IMR-90 (cell line): ENCODE results near the gene UBL7. TPM values are rescaled to one million over a fixed set of nuclear protein-coding genes. Genes with fewer than 3 reads are reported as not detected.

Experiments used
- ATAC-seq: fragments of 200-7000 bp; cut with Tn5 transposase; 2 replicates; pipeline ENCODE4 v1.9.1; 2020; ENCODE audit warnings: low read depth, mild to moderate bottlenecking, moderate library complexity
- BruUV-seq: library from RNA; stranded (reverse); fragments of 400-500 nt; replicated peaks from 2 replicates; lab custom pipeline; 2021; lab: Mats Ljungman, UMichigan
- CTCF ChIA-PET: fragments of 300-600 bp; formaldehyde crosslinking; extraction: SDS; loops from one replicate; lab custom pipeline; 2021; ENCODE audit warnings: antibody characterized with exemption; lab: Yijun Ruan, JAX
- POLR2A ChIA-PET: fragments of 300-600 bp; sonication (Branson Sonifier 250); formaldehyde crosslinking; loops from one replicate; lab custom pipeline; 2022; ENCODE audit warnings: antibody characterized with exemption; ENCODE audit not compliant: unreplicated experiment; lab: Charles Lee
- DNase-seq: peaks from one replicate; pipeline ENCODE4 v3.0.0; 2013
- H2AFZ ChIP-seq: replicated peaks from 2 replicates; pipeline ENCODE3; 2013; ENCODE audit warnings: low read length, mild to moderate bottlenecking; ENCODE audit not compliant: poor library complexity
- H2AK5ac ChIP-seq: 2 replicates; pipeline ENCODE4 v1.6.1; 2013; ENCODE audit warnings: low read depth, low read length, inconsistent platforms
- H2AK9ac ChIP-seq: replicated peaks from 2 replicates; pipeline ENCODE3; 2013; ENCODE audit warnings: mild to moderate bottlenecking, low read depth, low read length, moderate library complexity; ENCODE audit not compliant: poor library complexity
- H2BK120ac ChIP-seq: 2 replicates; pipeline ENCODE4 v1.6.1; 2013; ENCODE audit warnings: low read depth, low read length, inconsistent platforms
- H2BK15ac ChIP-seq: 3 replicates; pipeline ENCODE4 v1.6.1; 2013; ENCODE audit warnings: low read depth, low read length, inconsistent platforms
- H2BK20ac ChIP-seq: 2 replicates; pipeline ENCODE4 v1.6.1; 2013; ENCODE audit warnings: low read depth, mild to moderate bottlenecking, inconsistent platforms, low read length, moderate library complexity
- H2BK5ac ChIP-seq: 2 replicates; pipeline ENCODE4 v1.6.1; 2013; ENCODE audit warnings: mild to moderate bottlenecking, low read depth, low read length, inconsistent platforms; ENCODE audit not compliant: poor library complexity, severe bottlenecking
- H3K14ac ChIP-seq: replicated peaks from 2 replicates; pipeline ENCODE4 v1.6.1; 2013; ENCODE audit warnings: low read depth, low read length, inconsistent platforms
- H3K18ac ChIP-seq: 2 replicates; pipeline ENCODE4 v1.6.1; 2013; ENCODE audit warnings: low read depth, low read length, control low read depth
- H3K23ac ChIP-seq: 2 replicates; pipeline ENCODE4 v1.6.1; 2013; ENCODE audit warnings: low read depth, low read length, inconsistent platforms
- H3K27ac ChIP-seq: 2 replicates; pipeline ENCODE4 v1.5.1; 2013; ENCODE audit warnings: mild to moderate bottlenecking, control low read depth, low read length; ENCODE audit not compliant: insufficient read depth
- H3K27me3 ChIP-seq: 2 replicates; pipeline ENCODE4 v1.6.1; 2013; ENCODE audit warnings: low read length; ENCODE audit not compliant: control insufficient read depth, insufficient read depth
- H3K36me3 ChIP-seq: 2 replicates; pipeline ENCODE4 v1.6.1; 2013; ENCODE audit warnings: low read length, mixed read lengths; ENCODE audit not compliant: control insufficient read depth, insufficient read depth
- H3K4ac ChIP-seq: 2 replicates; pipeline ENCODE4 v1.6.1; 2013; ENCODE audit warnings: low read depth, low read length, inconsistent platforms
- H3K4me1 ChIP-seq: 2 replicates; pipeline ENCODE4 v1.6.1; 2013; ENCODE audit warnings: low read length, mixed read lengths; ENCODE audit not compliant: control insufficient read depth, insufficient read depth
- H3K4me2 ChIP-seq: 2 replicates; pipeline ENCODE4 v1.6.1; 2013; ENCODE audit warnings: low read depth, mild to moderate bottlenecking, control low read depth, low read length, moderate library complexity
- H3K4me3 ChIP-seq: 2 replicates; pipeline ENCODE4 v1.5.1; 2013; ENCODE audit warnings: low read depth, mild to moderate bottlenecking, control low read depth, low read length, moderate library complexity; ENCODE audit not compliant: insufficient read depth
- H3K56ac ChIP-seq: 2 replicates; pipeline ENCODE4 v1.6.1; 2013; ENCODE audit warnings: low read length, inconsistent platforms; ENCODE audit not compliant: insufficient read depth; ENCODE audit errors: extremely low read depth
- H3K79me1 ChIP-seq, 2 experiments: 2 replicates each; pipeline ENCODE4 v1.6.1; 2013; ENCODE audit warnings: low read length in 2 of 2, inconsistent platforms in 1 of 2, low read depth in 1 of 2
- H3K9ac ChIP-seq: 2 replicates; pipeline ENCODE4 v1.6.1; 2013; ENCODE audit warnings: low read depth, low read length, control low read depth
- H3K9me1 ChIP-seq: 2 replicates; pipeline ENCODE4 v1.6.1; 2013; ENCODE audit warnings: low read length, inconsistent platforms; ENCODE audit not compliant: insufficient read depth
- H3K9me3 ChIP-seq: 2 replicates; pipeline ENCODE4 v1.6.1; 2013; ENCODE audit warnings: low read length; ENCODE audit not compliant: control insufficient read depth, insufficient read depth
- H4K20me1 ChIP-seq: 2 replicates; pipeline ENCODE4 v1.6.1; 2013; ENCODE audit warnings: low read length, inconsistent platforms; ENCODE audit not compliant: insufficient read depth
- H4K5ac ChIP-seq: 2 replicates; pipeline ENCODE4 v1.6.1; 2013; ENCODE audit warnings: mild to moderate bottlenecking, low read depth, low read length, control low read depth
- H4K8ac ChIP-seq, 2 experiments: 2 replicates each; pipeline ENCODE4 v1.6.1; 2013; ENCODE audit warnings: low read depth in 2 of 2, low read length in 2 of 2, control low read depth in 1 of 2, inconsistent platforms in 1 of 2
- H4K91ac ChIP-seq: 2 replicates; pipeline ENCODE4 v1.6.1; 2013; ENCODE audit warnings: low read depth, low read length, inconsistent platforms; ENCODE audit not compliant: insufficient read depth
- CEBPB ChIP-seq: IDR thresholded peaks from 2 replicates; pipeline ENCODE4 v1.6.1; 2012; ENCODE audit warnings: low read depth, low read length, improper control_type of control experiment
- MXI1 ChIP-seq: IDR thresholded peaks from 2 replicates; pipeline ENCODE4 v1.6.1; 2012; ENCODE audit warnings: low read depth, mild to moderate bottlenecking, low read length, moderate library complexity, borderline replicate concordance
- POLR2A ChIP-seq: IDR thresholded peaks from 2 replicates; pipeline ENCODE4 v1.6.1; 2012; ENCODE audit warnings: mild to moderate bottlenecking, low read depth, low read length
- RCOR1 ChIP-seq: IDR thresholded peaks from 2 replicates; pipeline ENCODE4 v1.6.1; 2012; ENCODE audit warnings: mild to moderate bottlenecking, low read length, improper control_type of control experiment; ENCODE audit not compliant: insufficient replicate concordance
- RFX5 ChIP-seq: IDR thresholded peaks from 2 replicates; pipeline ENCODE4 v1.8.0; 2012; ENCODE audit warnings: low read depth, mild to moderate bottlenecking, low read length, moderate library complexity
- WGBS, 2 experiments: methylation state at CpG; one replicate each; pipeline versions ENCODE4 v1.1.5 to v1.1.7; 2013; ENCODE audit warnings: missing lambda C conversion rate in 2 of 2; ENCODE audit not compliant: insufficient read length in 1 of 2; ENCODE audit errors: extremely low coverage in 2 of 2; 5-methylcytosine and 5-hydroxymethylcytosine counted together
- dilution Hi-C: fragments of 300-500 bp; cut with HindIII; formaldehyde crosslinking; loops from one replicate; pipeline ENCODE4 v1.14.3; 2018; ENCODE audit warnings: low sequenced_read_pairs; ENCODE audit not compliant: unreplicated experiment
- in situ Hi-C: fragments of 300-500 bp; cut with MboI; formaldehyde crosslinking; loops from 3 replicates; pipeline ENCODE4 v1.14.3; 2019; ENCODE audit warnings: low sequenced_read_pairs, inconsistent platforms, mixed read lengths
- intact Hi-C: fragments of 100-400 bp; cut with micrococcal nuclease; formaldehyde crosslinking; loops from 2 replicates; pipeline ENCODE4 v1.10.0; 2022
- polyA plus RNA-seq, 3 experiments: library from polyadenylated mRNA; depleted of rRNA; stranded (reverse); fragments of >200 nt; gene quantifications; 2 replicates each; pipeline ENCODE4 v1.2.3, GENCODE V29; 2012; ENCODE audit warnings: low replicate concordance in 1 of 3
- total RNA-seq: library from RNA; depleted of rRNA; stranded (reverse); fragments of >200 nt; gene quantifications from 2 replicates; pipeline ENCODE4 v1.2.3, GENCODE V29; 2012
- TF ChIP-seq, protein P1 (sequence below): fragments of 150-350 bp; IDR thresholded peaks from 2 replicates; pipeline ENCODE4 v1.6.1; 2017; ENCODE audit warnings: mild to moderate bottlenecking, antibody characterized with exemption, low read length, low read depth

UBL7 gene
- total and polyA plus RNA-seq, 2 of the 4 experiments (the other 2 are of a cell fraction): 68.1 to 78.4 TPM

DNA sequence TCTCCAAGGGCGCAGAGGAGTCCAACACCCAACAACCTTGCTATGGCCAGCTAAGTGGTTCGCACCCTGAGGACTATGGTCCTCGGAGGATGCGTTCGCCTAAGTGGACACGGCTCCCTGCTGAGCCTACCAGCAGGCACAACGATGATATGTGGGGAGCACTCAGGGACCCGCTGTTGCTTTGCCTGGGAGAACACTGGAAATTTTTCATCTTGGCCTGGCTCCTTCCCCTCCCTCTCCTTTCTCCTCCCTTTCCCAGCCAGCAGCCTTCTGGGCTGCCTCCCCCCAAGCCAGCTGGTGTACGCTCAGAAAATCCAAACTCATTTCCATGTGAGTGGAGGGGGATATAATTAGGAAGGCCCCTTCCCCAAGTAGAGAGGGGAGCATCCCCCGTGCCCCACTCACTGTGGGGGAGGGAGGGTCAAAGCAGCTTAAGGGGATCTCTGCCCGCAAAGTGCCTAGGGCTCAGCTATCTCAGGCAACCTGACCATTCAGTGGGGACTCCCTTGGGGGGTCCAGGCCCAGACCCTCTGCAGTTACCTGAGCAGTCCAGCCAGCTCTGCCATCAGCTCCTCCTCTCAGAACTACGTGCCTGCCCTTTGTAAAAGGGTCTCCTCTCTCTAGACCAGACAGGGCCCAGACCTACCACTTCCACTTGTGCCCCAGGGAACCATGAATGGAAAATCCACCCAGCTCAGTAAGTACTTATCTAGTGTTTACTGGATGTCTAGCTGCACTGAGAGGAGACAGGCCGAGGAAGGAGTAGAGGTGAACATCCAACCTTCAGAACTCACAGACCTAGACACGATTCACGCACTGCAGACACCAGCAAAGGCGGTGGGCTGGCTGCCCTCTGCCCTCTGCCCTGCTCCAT lies 26.5 kb downstream of the UBL7 start:
- peak overlapping the region; percentile 27 for H3K27ac ChIP-seq
- peak overlapping the region; percentile 73 for H2BK120ac ChIP-seq
- H2BK5ac ChIP-seq: peak overlapping the region; percentile 55
- H2AK5ac ChIP-seq: peak overlapping the region; percentile 99
- H3K18ac ChIP-seq: peak overlapping the region; percentile 43
- peak overlapping the region; percentile 87 for H4K91ac ChIP-seq
- peak overlapping the region; percentile 98 for H3K23ac ChIP-seq
- peak overlapping the region; percentile 96 for H3K4ac ChIP-seq
- TF ChIP-seq CEBPB: no peak
- TF ChIP-seq, protein P1, sequence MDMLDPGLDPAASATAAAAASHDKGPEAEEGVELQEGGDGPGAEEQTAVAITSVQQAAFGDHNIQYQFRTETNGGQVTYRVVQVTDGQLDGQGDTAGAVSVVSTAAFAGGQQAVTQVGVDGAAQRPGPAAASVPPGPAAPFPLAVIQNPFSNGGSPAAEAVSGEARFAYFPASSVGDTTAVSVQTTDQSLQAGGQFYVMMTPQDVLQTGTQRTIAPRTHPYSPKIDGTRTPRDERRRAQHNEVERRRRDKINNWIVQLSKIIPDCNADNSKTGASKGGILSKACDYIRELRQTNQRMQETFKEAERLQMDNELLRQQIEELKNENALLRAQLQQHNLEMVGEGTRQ: no peak
- no peak for TF ChIP-seq RFX5
- TF ChIP-seq MXI1: no peak
- TF ChIP-seq POLR2A: no peak
- no peak for TF ChIP-seq RCOR1
- peak overlapping the region; percentile 96 for H2AFZ ChIP-seq
- in situ Hi-C loops (loop anchor here (5.0 kb wide), 1 partner anchor 52 kb away; no protein-coding TSS in a partner anchor), dilution Hi-C loops (no loop called here), intact Hi-C loops (loop anchor here (2.0 kb wide), 1 partner anchor 28 kb away; no protein-coding TSS in a partner anchor)
- ATAC-seq: peak; percentile 6
- no peak overlapping the region for H3K56ac ChIP-seq
- peak overlapping the region; percentile 91 for H2AK9ac ChIP-seq
- WGBS, 2 experiments: 100% methylated on average over 2 of the region's 16 CpGs; no CpG with 5 or more reads in 1 of the 2 experiments
- H3K9me1 ChIP-seq: peaks cover 20% of the 10 kb centered on the region
- H3K9me3 ChIP-seq: no peaks in the 10 kb centered on the region
- peak overlapping the region; percentile 57; the same call in 1 of the 3 replicates for H2BK15ac ChIP-seq
- peaks cover 18% of the 10 kb centered on the region for H3K4me1 ChIP-seq
- H3K27me3 ChIP-seq: no peaks in the 10 kb centered on the region
- H3K36me3 ChIP-seq: no peaks in the 10 kb centered on the region
- peaks cover 27% of the 10 kb centered on the region for H4K20me1 ChIP-seq
- peak overlapping the region; percentile 39 for H3K9ac ChIP-seq
- peak overlapping the region; percentile 70 for H3K4me2 ChIP-seq
- peak overlapping the region; percentile 93 for H3K14ac ChIP-seq
- BruUV-seq: no TSS peak
- H2BK20ac ChIP-seq: peak overlapping the region; percentile 39; the same call in 1 of the 2 replicates
- peaks cover 3 to 45% of the 10 kb centered on the region in 2 experiments; a peak in 3 of 4 replicates for H3K79me1 ChIP-seq
- peak overlapping the region; percentile 39 for H3K4me3 ChIP-seq
- DNase-seq: peak; percentile 15
- ChIA-PET CTCF (interaction anchor here (0.7 to 1.6 kb wide), 2 partner anchors 52 kb away, joined by 3 to 6 read pairs; no protein-coding TSS in a partner anchor), POLR2A (interaction anchor here (0.6 kb wide), 1 partner anchor 491 kb away, joined by 3 read pairs; no protein-coding TSS in a partner anchor)
- peak overlapping the region; percentile 60 for H4K5ac ChIP-seq
- peak overlapping the region; percentile 76 to 97 for H4K8ac ChIP-seq
